HepG2 (cell line): Measurements from ENCODE around the gene NHSL1. TPM values are rescaled to one million over a fixed set of nuclear protein-coding genes. Genes with fewer than 3 reads are reported as not detected.
A peak's percentile ranks its signal among the peaks of the same experiment; 100 is the strongest.

Experiments
- ARNT ChIP-seq: fragments of 450-650 bp; IDR thresholded peaks from 2 replicates; pipeline ENCODE4 v1.6.1; 2017
- CBX5 ChIP-seq: sonication (generic); formaldehyde crosslinking; IDR thresholded peaks from 2 replicates; pipeline ENCODE4 v1.4.0; 2020; ENCODE audit warnings: missing genetic modification reagents, borderline replicate concordance
- CHD2 ChIP-seq: IDR thresholded peaks from 2 replicates; pipeline ENCODE4 v1.6.1; 2011; ENCODE audit warnings: low read depth, low read length, improper control_type of control experiment
- IRX3 ChIP-seq: sonication (generic); formaldehyde crosslinking; IDR thresholded peaks from 2 replicates; pipeline ENCODE4 v1.8.1; 2023; ENCODE audit warnings: mild to moderate bottlenecking, low read depth, missing genetic modification reagents, borderline replicate concordance
- KLF16 ChIP-seq, 2 experiments: sonication (generic) in 1 of 2; formaldehyde crosslinking in 1 of 2; IDR thresholded peaks; 2 replicates each; pipeline versions ENCODE4 v1.6.1 to v1.8.0; 2016 to 2023; ENCODE audit warnings: missing genetic modification reagents in 2 of 2, missing compliant biosample characterization in 1 of 2
- KMT2B ChIP-seq: IDR thresholded peaks from 2 replicates; pipeline ENCODE4 v1.6.1; 2016; ENCODE audit warnings: missing genetic modification reagents, missing compliant biosample characterization
- NCOA1 ChIP-seq: sonication (generic); formaldehyde crosslinking; IDR thresholded peaks from 2 replicates; pipeline ENCODE4 v1.9.0; 2021; ENCODE audit warnings: missing genetic modification reagents
- NR2F1 ChIP-seq, 2 experiments: fragments of 450-650 bp in 1 of 2; formaldehyde crosslinking in 1 of 2; IDR thresholded peaks; 2 replicates each; pipeline versions ENCODE4 v1.5.0 to v1.6.1; 2016 to 2020; ENCODE audit warnings: mild to moderate bottlenecking in 1 of 2, missing compliant biosample characterization in 1 of 2, missing genetic modification reagents in 1 of 2, moderate library complexity in 1 of 2
- SAFB2 ChIP-seq: sonication (generic); formaldehyde crosslinking; IDR thresholded peaks from 2 replicates; pipeline ENCODE4 v1.5.1; 2020; ENCODE audit warnings: missing genetic modification reagents, low read depth, mild to moderate bottlenecking, borderline replicate concordance
- SETDB1 ChIP-seq: sonication (generic); formaldehyde crosslinking; IDR thresholded peaks from 2 replicates; pipeline ENCODE4 v1.5.1; 2020; ENCODE audit warnings: missing genetic modification reagents, mild to moderate bottlenecking, borderline replicate concordance
- SMAD1 ChIP-seq: sonication (generic); formaldehyde crosslinking; IDR thresholded peaks from 2 replicates; pipeline ENCODE4 v1.4.0; 2020; ENCODE audit warnings: missing genetic modification reagents, low read depth, mild to moderate bottlenecking, borderline replicate concordance
- SMAD9 ChIP-seq: sonication (generic); formaldehyde crosslinking; IDR thresholded peaks from 2 replicates; pipeline ENCODE4 v1.5.1; 2020; ENCODE audit warnings: mild to moderate bottlenecking, missing genetic modification reagents
- YY1 ChIP-seq: IDR thresholded peaks from 2 replicates; pipeline ENCODE4 v1.6.1; 2011; ENCODE audit warnings: low read length, low read depth, moderate library complexity, mild to moderate bottlenecking; ENCODE audit not compliant: insufficient read depth, insufficient replicate concordance
- ZKSCAN1 ChIP-seq: fragments of 150-350 bp; IDR thresholded peaks from 2 replicates; pipeline ENCODE4 v1.6.1; 2014; ENCODE audit warnings: low read length
- ZNF253 ChIP-seq: sonication (generic); formaldehyde crosslinking; IDR thresholded peaks from 2 replicates; pipeline ENCODE4 v1.8.0; 2022; ENCODE audit warnings: mild to moderate bottlenecking, missing genetic modification reagents, borderline replicate concordance
- ZNF335 ChIP-seq: sonication (generic); formaldehyde crosslinking; IDR thresholded peaks from 2 replicates; pipeline ENCODE4 v1.4.0; 2020; ENCODE audit warnings: missing genetic modification reagents
- ZNF550 ChIP-seq: sonication (generic); formaldehyde crosslinking; IDR thresholded peaks from 2 replicates; pipeline ENCODE4 v1.4.0; 2020; ENCODE audit warnings: mild to moderate bottlenecking, missing genetic modification reagents, borderline replicate concordance
- ZNF564 ChIP-seq: sonication (generic); formaldehyde crosslinking; IDR thresholded peaks from 2 replicates; pipeline ENCODE4 v1.8.1; 2023; ENCODE audit warnings: mild to moderate bottlenecking, missing genetic modification reagents
- ZNF629 ChIP-seq: sonication (generic); formaldehyde crosslinking; conservative IDR thresholded peaks from 2 replicates; pipeline ENCODE4 v1.5.0; 2020; ENCODE audit warnings: missing genetic modification reagents
- polyA plus RNA-seq, 8 experiments: library from polyadenylated mRNA; depleted of rRNA in 3 of 8; stranded (reverse) in 7 of 8; unstranded in 1 of 8; fragments of >200 nt; fragmentation: Illumina TruSeq in 4 of 8; extraction: Trizol in 4 of 8; gene quantifications; 2 replicates each; pipeline versions ENCODE4 v1.2.1 to v1.2.3, GENCODE V29; 2011 to 2016; ENCODE audit warnings: low read depth in 4 of 8, missing spikeins in 1 of 8, mixed read lengths in 1 of 8; ENCODE audit not compliant: insufficient read depth in 1 of 8
- total RNA-seq, 5 experiments: library from RNA; depleted of rRNA; stranded (reverse); fragments of >200 nt; fragmentation: Illumina TruSeq; extraction: Trizol; gene quantifications; 2 replicates each; pipeline ENCODE4 v1.2.3, GENCODE V29; 2016; ENCODE audit warnings: low read depth in 1 of 5
- TF ChIP-seq, protein P1 (sequence below): sonication (generic); formaldehyde crosslinking; conservative IDR thresholded peaks from 2 replicates; pipeline ENCODE4 v1.8.0; 2022; ENCODE audit warnings: mild to moderate bottlenecking, moderate library complexity, missing genetic modification reagents
- TF ChIP-seq, protein P2 (sequence below), 2 experiments: sonication (generic) in 1 of 2; formaldehyde crosslinking in 1 of 2; IDR thresholded peaks; 2 replicates each; pipeline versions ENCODE4 v1.6.1 to v1.9.0; 2014 to 2022; ENCODE audit warnings: antibody characterized with exemption in 1 of 2, borderline replicate concordance in 1 of 2, inconsistent platforms in 1 of 2, low read depth in 1 of 2, missing genetic modification reagents in 1 of 2

Gene NHSL1
- total and polyA plus RNA-seq, 2 of the 13 experiments (the other 11 are each of a cell fraction or from before 2014, with no cell fraction given) = 24.9 to 53.6 TPM

GRCh38 chr6:138403801-138404665, 95.3 kb downstream of the NHSL1 start, which contains the start of gene HEBP2 (continued):
- TF ChIP-seq SETDB1 (CRISPR knock-in tag) = no peak
- TF ChIP-seq CBX5 (CRISPR knock-in tag) = no peak; the same call in 1 of the 2 replicates
- no peak for TF ChIP-seq ZNF550 (CRISPR knock-in tag)
- TF ChIP-seq, protein P1, sequence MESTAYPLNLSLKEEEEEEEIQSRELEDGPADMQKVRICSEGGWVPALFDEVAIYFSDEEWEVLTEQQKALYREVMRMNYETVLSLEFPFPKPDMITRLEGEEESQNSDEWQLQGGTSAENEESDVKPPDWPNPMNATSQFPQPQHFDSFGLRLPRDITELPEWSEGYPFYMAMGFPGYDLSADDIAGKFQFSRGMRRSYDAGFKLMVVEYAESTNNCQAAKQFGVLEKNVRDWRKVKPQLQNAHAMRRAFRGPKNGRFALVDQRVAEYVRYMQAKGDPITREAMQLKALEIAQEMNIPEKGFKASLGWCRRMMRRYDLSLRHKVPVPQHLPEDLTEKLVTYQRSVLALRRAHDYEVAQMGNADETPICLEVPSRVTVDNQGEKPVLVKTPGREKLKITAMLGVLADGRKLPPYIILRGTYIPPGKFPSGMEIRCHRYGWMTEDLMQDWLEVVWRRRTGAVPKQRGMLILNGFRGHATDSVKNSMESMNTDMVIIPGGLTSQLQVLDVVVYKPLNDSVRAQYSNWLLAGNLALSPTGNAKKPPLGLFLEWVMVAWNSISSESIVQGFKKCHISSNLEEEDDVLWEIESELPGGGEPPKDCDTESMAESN (CRISPR knock-in tag) = 0 out of 2 replicates have a peak, but pooled peaks have one; percentile 77
- no peak; the same call in 1 of the 2 replicates for TF ChIP-seq SMAD1 (CRISPR knock-in tag)
- TF ChIP-seq ZNF335 = no peak
- peak; percentile 67; the same call in 1 of the 2 replicates for TF ChIP-seq KMT2B (CRISPR knock-in tag)
- TF ChIP-seq ARNT = no peak
- TF ChIP-seq IRX3 (CRISPR knock-in tag) = peak; percentile 89
- TF ChIP-seq KLF16 (CRISPR knock-in tag; IDR thresholded peaks at IDR 0.05) = peak in 1 of 2 experiments; percentile 87; a peak in 2 of 4 replicates
- TF ChIP-seq CHD2 = no peak; the same call in 1 of the 2 replicates
- peak; percentile 82 for TF ChIP-seq ZNF564 (CRISPR knock-in tag)
- no peak for TF ChIP-seq NCOA1
- TF ChIP-seq ZNF253 (CRISPR knock-in tag) = no peak
- TF ChIP-seq, protein P2, sequence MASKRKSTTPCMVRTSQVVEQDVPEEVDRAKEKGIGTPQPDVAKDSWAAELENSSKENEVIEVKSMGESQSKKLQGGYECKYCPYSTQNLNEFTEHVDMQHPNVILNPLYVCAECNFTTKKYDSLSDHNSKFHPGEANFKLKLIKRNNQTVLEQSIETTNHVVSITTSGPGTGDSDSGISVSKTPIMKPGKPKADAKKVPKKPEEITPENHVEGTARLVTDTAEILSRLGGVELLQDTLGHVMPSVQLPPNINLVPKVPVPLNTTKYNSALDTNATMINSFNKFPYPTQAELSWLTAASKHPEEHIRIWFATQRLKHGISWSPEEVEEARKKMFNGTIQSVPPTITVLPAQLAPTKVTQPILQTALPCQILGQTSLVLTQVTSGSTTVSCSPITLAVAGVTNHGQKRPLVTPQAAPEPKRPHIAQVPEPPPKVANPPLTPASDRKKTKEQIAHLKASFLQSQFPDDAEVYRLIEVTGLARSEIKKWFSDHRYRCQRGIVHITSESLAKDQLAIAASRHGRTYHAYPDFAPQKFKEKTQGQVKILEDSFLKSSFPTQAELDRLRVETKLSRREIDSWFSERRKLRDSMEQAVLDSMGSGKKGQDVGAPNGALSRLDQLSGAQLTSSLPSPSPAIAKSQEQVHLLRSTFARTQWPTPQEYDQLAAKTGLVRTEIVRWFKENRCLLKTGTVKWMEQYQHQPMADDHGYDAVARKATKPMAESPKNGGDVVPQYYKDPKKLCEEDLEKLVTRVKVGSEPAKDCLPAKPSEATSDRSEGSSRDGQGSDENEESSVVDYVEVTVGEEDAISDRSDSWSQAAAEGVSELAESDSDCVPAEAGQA (IDR thresholded peaks at IDR 0.05; ENCODE audit: low read depth) = no peak
- TF ChIP-seq, protein P2 (CRISPR knock-in tag; IDR thresholded peaks at IDR 0.05; ENCODE audit: borderline replicate concordance) = peak; percentile 92
- peak; percentile 34; the same call in 1 of the 2 replicates for TF ChIP-seq ZNF629 (CRISPR knock-in tag)
- TF ChIP-seq SAFB2 = peak; percentile 72; the same call in 1 of the 2 replicates
- TF ChIP-seq SMAD9 = 0 out of 2 replicates have a peak, but pooled peaks have one; percentile 77
- TF ChIP-seq ZKSCAN1 = 0 out of 2 replicates have a peak, but pooled peaks have one; percentile 11
- TF ChIP-seq YY1 = peak; percentile 68
- TF ChIP-seq NR2F1 (CRISPR knock-in tag; IDR thresholded peaks at IDR 0.05) = 0 out of 4 replicates have a peak, but pooled peaks of 1 of the 2 experiments have one; percentile 3
